GM23338 (cell line): Measurements from ENCODE around the gene DOCK3. TPM values are rescaled to one million over a fixed set of nuclear protein-coding genes. Genes with fewer than 3 reads are reported as not detected.
A peak's percentile ranks its signal among the peaks of the same experiment; 100 is the strongest.

Experiments used
- ATAC-seq: fragments of 200-7000 bp; cut with Tn5 transposase; 3 replicates; pipeline ENCODE4 v1.9.1; 2020
- DNase-seq: peaks from one replicate; pipeline ENCODE4 v3.0.0-alpha.2; 2015; ENCODE audit warnings: low spot score
- H2AFZ ChIP-seq: fragments of 200-600 bp; sonication (generic); 2 replicates; pipeline ENCODE4 v1.8.0; 2016; ENCODE audit warnings: antibody characterized with exemption, mild to moderate bottlenecking, moderate library complexity
- H3F3A ChIP-seq: fragments of 200-600 bp; sonication (generic); replicated peaks from 2 replicates; pipeline ENCODE4 v1.8.0; 2017; ENCODE audit warnings: antibody characterized with exemption, mixed run types, low read depth
- H3K27ac ChIP-seq: fragments of 200-600 bp; sonication (generic); 2 replicates; pipeline ENCODE4 v1.6.1; 2016; ENCODE audit warnings: low read depth
- H3K27me3 ChIP-seq: fragments of 200-600 bp; sonication (generic); 2 replicates; pipeline ENCODE4 v1.8.0; 2016; ENCODE audit warnings: mild to moderate bottlenecking, mixed run types, moderate library complexity; ENCODE audit not compliant: insufficient read depth
- H3K36me3 ChIP-seq: fragments of 200-600 bp; sonication (generic); 2 replicates; pipeline ENCODE4 v1.8.0; 2016; ENCODE audit warnings: mild to moderate bottlenecking; ENCODE audit not compliant: insufficient read depth
- H3K4me1 ChIP-seq: fragments of 200-600 bp; sonication (generic); 2 replicates; pipeline ENCODE4 v1.8.0; 2016; ENCODE audit warnings: mild to moderate bottlenecking, moderate library complexity; ENCODE audit not compliant: insufficient read depth
- H3K4me2 ChIP-seq: fragments of 200-600 bp; sonication (generic); 2 replicates; pipeline ENCODE4 v1.7.1; 2017; ENCODE audit warnings: mixed run types
- H3K4me3 ChIP-seq: fragments of 200-600 bp; sonication (generic); 2 replicates; pipeline ENCODE4 v1.6.1; 2016; ENCODE audit warnings: mixed run types
- H3K79me2 ChIP-seq: fragments of 200-600 bp; sonication (generic); replicated peaks from 2 replicates; pipeline ENCODE4 v1.8.0; 2017; ENCODE audit warnings: mild to moderate bottlenecking; ENCODE audit not compliant: insufficient read depth
- H3K9me2 ChIP-seq: fragments of 200-600 bp; sonication (generic); 2 replicates; pipeline ENCODE4 v1.8.0; 2017; ENCODE audit not compliant: insufficient read depth
- H4K20me1 ChIP-seq: fragments of 200-600 bp; sonication (generic); replicated peaks from 2 replicates; pipeline ENCODE4 v1.8.0; 2017; ENCODE audit warnings: mild to moderate bottlenecking; ENCODE audit not compliant: insufficient read depth
- H3K27ac Mint-ChIP-seq: 2 replicates; pipeline ENCODE4 v1.8.0; 2020; ENCODE audit warnings: inconsistent platforms, mild to moderate bottlenecking, moderate library complexity, mixed read lengths
- H3K27me3 Mint-ChIP-seq: 3 replicates; pipeline ENCODE4 v1.8.0; 2022; ENCODE audit warnings: low read depth, mild to moderate bottlenecking, moderate library complexity, mixed read lengths, inconsistent platforms; ENCODE audit not compliant: insufficient read depth, poor library complexity
- H3K36me3 Mint-ChIP-seq: 3 replicates; pipeline ENCODE4 v1.8.0; 2021; ENCODE audit warnings: low read depth, mild to moderate bottlenecking, inconsistent platforms, moderate library complexity, mixed read lengths
- H3K4me1 Mint-ChIP-seq: 3 replicates; pipeline ENCODE4 v1.8.0; 2020; ENCODE audit warnings: mild to moderate bottlenecking, inconsistent platforms, mixed read lengths
- H3K4me3 Mint-ChIP-seq: 3 replicates; pipeline ENCODE4 v1.8.0; 2021; ENCODE audit warnings: moderate library complexity, mild to moderate bottlenecking, inconsistent platforms, mixed read lengths
- H3K9me3 Mint-ChIP-seq: 3 replicates; pipeline ENCODE4 v1.8.0; 2020; ENCODE audit warnings: moderate library complexity, mild to moderate bottlenecking, inconsistent platforms, mixed read lengths
- CREB1 ChIP-seq: fragments of 250-450 bp; sonication (Bioruptor Pico); IDR thresholded peaks from 2 replicates; pipeline ENCODE4 v1.5.0; 2020; ENCODE audit warnings: low read depth, mild to moderate bottlenecking, moderate library complexity
- ETS1 ChIP-seq: IDR thresholded peaks from 2 replicates; pipeline ENCODE4 v1.6.1; 2016; ENCODE audit warnings: antibody characterized with exemption
- EZH2 ChIP-seq: fragments of 200-600 bp; sonication (generic); IDR thresholded peaks from one replicate; pipeline ENCODE4 v1.8.0; 2017; ENCODE audit warnings: antibody characterized with exemption, mild to moderate bottlenecking, low read depth; ENCODE audit not compliant: unreplicated experiment
- EZH2phosphoT487 ChIP-seq: fragments of 200-600 bp; sonication (generic); IDR thresholded peaks from one replicate; pipeline ENCODE4 v1.8.1; 2018; ENCODE audit warnings: antibody characterized with exemption; ENCODE audit not compliant: unreplicated experiment
- JUNB ChIP-seq: IDR thresholded peaks from one replicate; pipeline ENCODE4 v1.6.1; 2016; ENCODE audit warnings: antibody characterized with exemption; ENCODE audit not compliant: unreplicated experiment
- NANOG ChIP-seq: IDR thresholded peaks from 2 replicates; pipeline ENCODE4 v1.6.1; 2016; ENCODE audit warnings: antibody characterized with exemption, borderline replicate concordance
- POLR2AphosphoS5 ChIP-seq: IDR thresholded peaks from 2 replicates; pipeline ENCODE4 v1.6.1; 2016; ENCODE audit warnings: antibody characterized with exemption, low read depth
- STAT1 ChIP-seq: IDR thresholded peaks from one replicate; pipeline ENCODE4 v1.6.1; 2016; ENCODE audit warnings: antibody characterized with exemption; ENCODE audit not compliant: unreplicated experiment
- ZNF114 ChIP-seq: fragments of 250-450 bp; sonication (Bioruptor Pico); IDR thresholded peaks from 2 replicates; pipeline ENCODE4 v1.5.0; 2020; ENCODE audit warnings: mild to moderate bottlenecking, moderate library complexity
- ZNF331 ChIP-seq: fragments of 250-450 bp; sonication (Bioruptor Pico); IDR thresholded peaks from 2 replicates; pipeline ENCODE4 v1.5.0; 2020; ENCODE audit warnings: low read depth, mild to moderate bottlenecking, moderate library complexity
- polyA plus RNA-seq: library from polyadenylated mRNA; unstranded; fragments of >200 nt; fragmentation: Nextera tagmentation; extraction: Ambion mirVana; gene quantifications from 2 replicates; pipeline ENCODE4 v1.2.1, GENCODE V29; 2016
- total RNA-seq: library from RNA; depleted of rRNA; stranded (reverse); fragments of >200 nt; shearing (Covaris generic); gene quantifications from 2 replicates; pipeline ENCODE4 v1.2.3, GENCODE V29; 2014
- TF ChIP-seq, protein P1 (sequence below): fragments of 250-450 bp; sonication (Bioruptor Pico); IDR thresholded peaks from 2 replicates; pipeline ENCODE4 v1.5.0; 2020; ENCODE audit warnings: mild to moderate bottlenecking, moderate library complexity
- TF ChIP-seq, protein P2 (sequence below): IDR thresholded peaks from one replicate; pipeline ENCODE4 v1.6.1; 2018; ENCODE audit warnings: antibody characterized with exemption; ENCODE audit not compliant: unreplicated experiment
- TF ChIP-seq, protein P3 (sequence below), 2 experiments: fragments of 200-600 bp in 1 of 2; sonication (generic) in 1 of 2; conservative IDR thresholded peaks; 2 replicates each; pipeline versions ENCODE4 v1.5.1 to v1.6.1; 2016 to 2017; ENCODE audit warnings: antibody characterized with exemption in 2 of 2, low read depth in 2 of 2, mild to moderate bottlenecking in 2 of 2, moderate library complexity in 1 of 2

DOCK3 gene
- total and polyA plus RNA-seq, 2 experiments from 2014 or later = 2.4 to 5.6 TPM

DNA sequence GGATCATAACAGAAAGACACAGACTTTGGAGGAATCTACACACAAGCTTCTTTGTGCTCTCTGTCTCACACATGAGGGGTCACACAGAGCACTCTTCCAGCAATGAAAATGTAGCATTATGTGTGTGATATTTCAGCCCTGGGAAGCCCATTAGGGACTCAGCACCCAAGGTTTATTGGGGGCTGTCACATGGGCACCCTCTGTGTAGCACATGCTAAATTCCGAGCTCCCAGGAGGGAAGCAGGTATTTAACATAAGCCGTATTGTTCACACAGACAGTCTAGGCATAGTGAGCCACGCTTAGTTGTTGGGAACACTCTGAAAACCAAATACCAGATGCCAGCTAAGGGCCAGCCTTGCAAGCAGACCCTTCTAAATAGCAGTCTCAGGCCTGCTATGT is 448.8 kb downstream of the DOCK3 start:
- Histone ChIP-seq H3K27me3 (no peaks in the 10 kb centered on the region), H3F3A (no peaks in the 10 kb centered on the region), H3K4me2 (no peak overlapping the region), H3K36me3 (no peaks in the 10 kb centered on the region), H3K4me3 (no peak overlapping the region), H4K20me1 (no peaks in the 10 kb centered on the region), H3K4me1 (no peaks in the 10 kb centered on the region), H3K27ac (no peak overlapping the region), H3K79me2 (no peaks in the 10 kb centered on the region), H3K9me2 (no peaks in the 10 kb centered on the region), H2AFZ (no peak overlapping the region)
- Mint-ChIP-seq H3K9me3 (no peaks in the 10 kb centered on the region), H3K27me3 (peaks cover 1% of the 10 kb centered on the region), H3K36me3 (no peaks in the 10 kb centered on the region; the same call in 2 of the 3 replicates), H3K27ac (no peak overlapping the region), H3K4me3 (no peak overlapping the region), H3K4me1 (no peaks in the 10 kb centered on the region)
- DNase-seq (peak; percentile 18), ATAC-seq (no peak)
- TF ChIP-seq EZH2phosphoT487 (no peak), STAT1 (no peak), JUNB (no peak), POLR2AphosphoS5 (no peak), ETS1 (no peak), CREB1 (no peak), ZNF331 (CRISPR knock-in tag) (no peak), ZNF114 (CRISPR knock-in tag) (no peak), NANOG (no peak), EZH2 (no peak)
- TF ChIP-seq, protein P1, sequence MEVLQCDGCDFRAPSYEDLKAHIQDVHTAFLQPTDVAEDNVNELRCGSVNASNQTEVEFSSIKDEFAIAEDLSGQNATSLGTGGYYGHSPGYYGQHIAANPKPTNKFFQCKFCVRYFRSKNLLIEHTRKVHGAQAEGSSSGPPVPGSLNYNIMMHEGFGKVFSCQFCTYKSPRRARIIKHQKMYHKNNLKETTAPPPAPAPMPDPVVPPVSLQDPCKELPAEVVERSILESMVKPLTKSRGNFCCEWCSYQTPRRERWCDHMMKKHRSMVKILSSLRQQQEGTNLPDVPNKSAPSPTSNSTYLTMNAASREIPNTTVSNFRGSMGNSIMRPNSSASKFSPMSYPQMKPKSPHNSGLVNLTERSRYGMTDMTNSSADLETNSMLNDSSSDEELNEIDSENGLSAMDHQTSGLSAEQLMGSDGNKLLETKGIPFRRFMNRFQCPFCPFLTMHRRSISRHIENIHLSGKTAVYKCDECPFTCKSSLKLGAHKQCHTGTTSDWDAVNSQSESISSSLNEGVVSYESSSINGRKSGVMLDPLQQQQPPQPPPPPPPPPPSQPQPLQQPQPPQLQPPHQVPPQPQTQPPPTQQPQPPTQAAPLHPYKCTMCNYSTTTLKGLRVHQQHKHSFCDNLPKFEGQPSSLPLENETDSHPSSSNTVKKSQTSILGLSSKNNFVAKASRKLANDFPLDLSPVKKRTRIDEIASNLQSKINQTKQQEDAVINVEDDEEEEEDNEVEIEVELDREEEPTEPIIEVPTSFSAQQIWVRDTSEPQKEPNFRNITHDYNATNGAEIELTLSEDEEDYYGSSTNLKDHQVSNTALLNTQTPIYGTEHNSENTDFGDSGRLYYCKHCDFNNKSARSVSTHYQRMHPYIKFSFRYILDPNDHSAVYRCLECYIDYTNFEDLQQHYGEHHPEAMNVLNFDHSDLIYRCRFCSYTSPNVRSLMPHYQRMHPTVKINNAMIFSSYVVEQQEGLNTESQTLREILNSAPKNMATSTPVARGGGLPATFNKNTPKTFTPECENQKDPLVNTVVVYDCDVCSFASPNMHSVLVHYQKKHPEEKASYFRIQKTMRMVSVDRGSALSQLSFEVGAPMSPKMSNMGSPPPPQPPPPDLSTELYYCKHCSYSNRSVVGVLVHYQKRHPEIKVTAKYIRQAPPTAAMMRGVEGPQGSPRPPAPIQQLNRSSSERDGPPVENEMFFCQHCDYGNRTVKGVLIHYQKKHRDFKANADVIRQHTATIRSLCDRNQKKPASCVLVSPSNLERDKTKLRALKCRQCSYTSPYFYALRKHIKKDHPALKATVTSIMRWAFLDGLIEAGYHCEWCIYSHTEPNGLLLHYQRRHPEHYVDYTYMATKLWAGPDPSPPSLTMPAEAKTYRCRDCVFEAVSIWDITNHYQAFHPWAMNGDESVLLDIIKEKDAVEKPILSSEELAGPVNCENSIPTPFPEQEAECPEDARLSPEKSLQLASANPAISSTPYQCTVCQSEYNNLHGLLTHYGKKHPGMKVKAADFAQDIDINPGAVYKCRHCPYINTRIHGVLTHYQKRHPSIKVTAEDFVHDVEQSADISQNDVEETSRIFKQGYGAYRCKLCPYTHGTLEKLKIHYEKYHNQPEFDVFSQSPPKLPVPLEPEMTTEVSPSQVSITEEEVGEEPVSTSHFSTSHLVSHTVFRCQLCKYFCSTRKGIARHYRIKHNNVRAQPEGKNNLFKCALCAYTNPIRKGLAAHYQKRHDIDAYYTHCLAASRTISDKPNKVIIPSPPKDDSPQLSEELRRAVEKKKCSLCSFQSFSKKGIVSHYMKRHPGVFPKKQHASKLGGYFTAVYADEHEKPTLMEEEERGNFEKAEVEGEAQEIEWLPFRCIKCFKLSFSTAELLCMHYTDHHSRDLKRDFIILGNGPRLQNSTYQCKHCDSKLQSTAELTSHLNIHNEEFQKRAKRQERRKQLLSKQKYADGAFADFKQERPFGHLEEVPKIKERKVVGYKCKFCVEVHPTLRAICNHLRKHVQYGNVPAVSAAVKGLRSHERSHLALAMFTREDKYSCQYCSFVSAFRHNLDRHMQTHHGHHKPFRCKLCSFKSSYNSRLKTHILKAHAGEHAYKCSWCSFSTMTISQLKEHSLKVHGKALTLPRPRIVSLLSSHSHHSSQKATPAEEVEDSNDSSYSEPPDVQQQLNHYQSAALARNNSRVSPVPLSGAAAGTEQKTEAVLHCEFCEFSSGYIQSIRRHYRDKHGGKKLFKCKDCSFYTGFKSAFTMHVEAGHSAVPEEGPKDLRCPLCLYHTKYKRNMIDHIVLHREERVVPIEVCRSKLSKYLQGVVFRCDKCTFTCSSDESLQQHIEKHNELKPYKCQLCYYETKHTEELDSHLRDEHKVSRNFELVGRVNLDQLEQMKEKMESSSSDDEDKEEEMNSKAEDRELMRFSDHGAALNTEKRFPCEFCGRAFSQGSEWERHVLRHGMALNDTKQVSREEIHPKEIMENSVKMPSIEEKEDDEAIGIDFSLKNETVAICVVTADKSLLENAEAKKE (CRISPR knock-in tag) = no peak
- TF ChIP-seq, protein P2, sequence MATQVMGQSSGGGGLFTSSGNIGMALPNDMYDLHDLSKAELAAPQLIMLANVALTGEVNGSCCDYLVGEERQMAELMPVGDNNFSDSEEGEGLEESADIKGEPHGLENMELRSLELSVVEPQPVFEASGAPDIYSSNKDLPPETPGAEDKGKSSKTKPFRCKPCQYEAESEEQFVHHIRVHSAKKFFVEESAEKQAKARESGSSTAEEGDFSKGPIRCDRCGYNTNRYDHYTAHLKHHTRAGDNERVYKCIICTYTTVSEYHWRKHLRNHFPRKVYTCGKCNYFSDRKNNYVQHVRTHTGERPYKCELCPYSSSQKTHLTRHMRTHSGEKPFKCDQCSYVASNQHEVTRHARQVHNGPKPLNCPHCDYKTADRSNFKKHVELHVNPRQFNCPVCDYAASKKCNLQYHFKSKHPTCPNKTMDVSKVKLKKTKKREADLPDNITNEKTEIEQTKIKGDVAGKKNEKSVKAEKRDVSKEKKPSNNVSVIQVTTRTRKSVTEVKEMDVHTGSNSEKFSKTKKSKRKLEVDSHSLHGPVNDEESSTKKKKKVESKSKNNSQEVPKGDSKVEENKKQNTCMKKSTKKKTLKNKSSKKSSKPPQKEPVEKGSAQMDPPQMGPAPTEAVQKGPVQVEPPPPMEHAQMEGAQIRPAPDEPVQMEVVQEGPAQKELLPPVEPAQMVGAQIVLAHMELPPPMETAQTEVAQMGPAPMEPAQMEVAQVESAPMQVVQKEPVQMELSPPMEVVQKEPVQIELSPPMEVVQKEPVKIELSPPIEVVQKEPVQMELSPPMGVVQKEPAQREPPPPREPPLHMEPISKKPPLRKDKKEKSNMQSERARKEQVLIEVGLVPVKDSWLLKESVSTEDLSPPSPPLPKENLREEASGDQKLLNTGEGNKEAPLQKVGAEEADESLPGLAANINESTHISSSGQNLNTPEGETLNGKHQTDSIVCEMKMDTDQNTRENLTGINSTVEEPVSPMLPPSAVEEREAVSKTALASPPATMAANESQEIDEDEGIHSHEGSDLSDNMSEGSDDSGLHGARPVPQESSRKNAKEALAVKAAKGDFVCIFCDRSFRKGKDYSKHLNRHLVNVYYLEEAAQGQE = no peak
- TF ChIP-seq, protein P3, sequence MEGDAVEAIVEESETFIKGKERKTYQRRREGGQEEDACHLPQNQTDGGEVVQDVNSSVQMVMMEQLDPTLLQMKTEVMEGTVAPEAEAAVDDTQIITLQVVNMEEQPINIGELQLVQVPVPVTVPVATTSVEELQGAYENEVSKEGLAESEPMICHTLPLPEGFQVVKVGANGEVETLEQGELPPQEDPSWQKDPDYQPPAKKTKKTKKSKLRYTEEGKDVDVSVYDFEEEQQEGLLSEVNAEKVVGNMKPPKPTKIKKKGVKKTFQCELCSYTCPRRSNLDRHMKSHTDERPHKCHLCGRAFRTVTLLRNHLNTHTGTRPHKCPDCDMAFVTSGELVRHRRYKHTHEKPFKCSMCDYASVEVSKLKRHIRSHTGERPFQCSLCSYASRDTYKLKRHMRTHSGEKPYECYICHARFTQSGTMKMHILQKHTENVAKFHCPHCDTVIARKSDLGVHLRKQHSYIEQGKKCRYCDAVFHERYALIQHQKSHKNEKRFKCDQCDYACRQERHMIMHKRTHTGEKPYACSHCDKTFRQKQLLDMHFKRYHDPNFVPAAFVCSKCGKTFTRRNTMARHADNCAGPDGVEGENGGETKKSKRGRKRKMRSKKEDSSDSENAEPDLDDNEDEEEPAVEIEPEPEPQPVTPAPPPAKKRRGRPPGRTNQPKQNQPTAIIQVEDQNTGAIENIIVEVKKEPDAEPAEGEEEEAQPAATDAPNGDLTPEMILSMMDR (conservative IDR thresholded peaks at IDR 0.05; ENCODE audit: low read depth in 2 of 2) = no peak
